K562 (cell line): ENCODE measurements around the gene USP48. TPM values are rescaled to one million over a fixed set of nuclear protein-coding genes. Genes with fewer than 3 reads are reported as not detected.

Source experiments
- ATF2 ChIP-seq: sonication (generic); formaldehyde crosslinking; IDR thresholded peaks from 2 replicates; pipeline ENCODE4 v1.8.1; 2022; ENCODE audit warnings: missing genetic modification reagents
- CHD7 ChIP-seq: fragments of 200-600 bp; sonication (generic); IDR thresholded peaks from one replicate; pipeline ENCODE4 v1.6.1; 2012; ENCODE audit warnings: mild to moderate bottlenecking, low read depth, low read length, inconsistent platforms
- HNRNPL ChIP-seq: fragments of 200-400 bp; formaldehyde crosslinking; IDR thresholded peaks from 2 replicates; pipeline ENCODE4 v1.6.1; 2017; ENCODE audit warnings: low read depth, mild to moderate bottlenecking, low read length
- HOXB6 ChIP-seq: fragments of 250-450 bp; sonication (Bioruptor Pico); IDR thresholded peaks from 2 replicates; pipeline ENCODE4 v1.5.1; 2022; ENCODE audit warnings: mild to moderate bottlenecking, borderline replicate concordance
- ZBTB5 ChIP-seq: fragments of 450-650 bp; IDR thresholded peaks from 2 replicates; pipeline ENCODE4 v1.6.1; 2017; ENCODE audit warnings: antibody characterized with exemption
- polyA plus RNA-seq, 8 experiments: library from polyadenylated mRNA; depleted of rRNA in 4 of 8; stranded (reverse) in 5 of 8; unstranded in 3 of 8; fragments of >200 nt; fragmentation: Nextera tagmentation in 2 of 8; fragmentation: Illumina TruSeq in 1 of 8; extraction: Ambion mirVana in 2 of 8; extraction: Trizol in 1 of 8; gene quantifications; 2 replicates each; pipeline versions ENCODE4 v1.2.1 to v1.2.3, GENCODE V29; 2011 to 2014; ENCODE audit warnings: inconsistent platforms in 1 of 8, missing spikeins in 1 of 8
- total RNA-seq, 7 experiments: library from RNA; depleted of rRNA in 6 of 7; stranded (reverse); fragments of >200 nt in 6 of 7; fragmentation: Illumina TruSeq in 2 of 7; extraction: Trizol in 2 of 7; gene quantifications; 2 replicates each; pipeline versions ENCODE4 v1.2.1 to v1.2.3, GENCODE V29; 2011 to 2021; ENCODE audit warnings: low replicate concordance in 1 of 7

USP48 gene
- total and polyA plus RNA-seq, 9 of the 15 experiments (the other 6 are each of a cell fraction or from before 2014, with no cell fraction given): 23.3 to 123 (median 106) TPM

- TF ChIP-seq CHD7: no peak
- no peak for TF ChIP-seq ATF2 (CRISPR knock-in tag)
- no peak for TF ChIP-seq ZBTB5
- TF ChIP-seq HOXB6: no peak
- TF ChIP-seq HNRNPL: no peak
Measured at GRCh38 chr1:21773585-21773984, 9.4 kb downstream of the USP48 start (continued).
